ENCODE data around the gene PTPA.

DNA sequence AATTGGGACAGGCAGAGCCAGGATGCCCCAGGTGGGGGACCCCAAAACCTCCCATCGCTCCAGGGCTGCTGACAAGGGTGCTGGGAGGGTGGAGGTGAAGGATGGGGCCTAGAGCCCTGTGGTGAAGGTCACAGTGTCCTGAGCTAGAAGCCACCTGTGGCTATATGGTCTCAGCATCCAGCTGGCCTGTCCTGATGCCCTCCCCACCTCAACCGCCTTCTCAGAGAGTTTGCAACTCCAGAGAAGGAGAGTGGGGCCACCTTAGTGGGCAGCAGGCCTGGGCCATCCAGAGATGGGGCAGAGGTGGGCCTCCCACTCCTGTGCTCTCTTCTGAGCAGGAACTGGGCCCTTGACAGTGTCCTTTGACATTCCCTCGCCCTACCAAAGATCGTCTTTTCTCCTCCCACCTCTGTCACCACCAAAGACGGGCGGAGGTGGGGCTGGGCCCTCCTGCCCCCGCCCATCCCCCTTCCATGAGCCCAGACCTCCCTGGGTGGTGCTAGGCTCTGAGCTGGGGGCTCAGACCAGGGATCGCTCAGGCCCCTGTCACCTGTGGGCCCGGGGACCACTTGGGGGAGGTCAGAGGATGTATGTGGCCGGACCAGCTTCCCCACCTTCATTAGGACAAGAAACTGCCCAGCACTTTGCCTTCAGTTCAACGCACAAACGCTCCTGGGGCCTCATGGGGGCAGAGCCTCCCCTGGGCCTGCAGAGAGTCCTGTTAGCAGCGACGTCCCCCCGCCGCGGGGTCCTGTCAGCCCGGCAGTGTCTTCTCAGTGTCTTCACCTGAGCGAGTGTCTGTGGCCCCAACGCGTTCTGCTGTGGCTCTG lies 40.3 kb upstream of the PTPA start:
- TF ChIP-seq POLR2AphosphoS5 (IDR thresholded peaks at IDR 0.05; ENCODE audit: low read depth, low read length) (no peak), TAF1 (IDR thresholded peaks at IDR 0.05; ENCODE audit: borderline replicate concordance, insufficient read depth, low read length) (no peak), SIN3A (IDR thresholded peaks at IDR 0.05; ENCODE audit: borderline replicate concordance, insufficient read depth, low read length) (no peak), FOXP2 (optimal IDR thresholded peaks at IDR 0.05; ENCODE audit: borderline replicate concordance, extremely low read depth, extremely low read length, insufficient read depth) (no peak)
- TF ChIP-seq, protein P1, sequence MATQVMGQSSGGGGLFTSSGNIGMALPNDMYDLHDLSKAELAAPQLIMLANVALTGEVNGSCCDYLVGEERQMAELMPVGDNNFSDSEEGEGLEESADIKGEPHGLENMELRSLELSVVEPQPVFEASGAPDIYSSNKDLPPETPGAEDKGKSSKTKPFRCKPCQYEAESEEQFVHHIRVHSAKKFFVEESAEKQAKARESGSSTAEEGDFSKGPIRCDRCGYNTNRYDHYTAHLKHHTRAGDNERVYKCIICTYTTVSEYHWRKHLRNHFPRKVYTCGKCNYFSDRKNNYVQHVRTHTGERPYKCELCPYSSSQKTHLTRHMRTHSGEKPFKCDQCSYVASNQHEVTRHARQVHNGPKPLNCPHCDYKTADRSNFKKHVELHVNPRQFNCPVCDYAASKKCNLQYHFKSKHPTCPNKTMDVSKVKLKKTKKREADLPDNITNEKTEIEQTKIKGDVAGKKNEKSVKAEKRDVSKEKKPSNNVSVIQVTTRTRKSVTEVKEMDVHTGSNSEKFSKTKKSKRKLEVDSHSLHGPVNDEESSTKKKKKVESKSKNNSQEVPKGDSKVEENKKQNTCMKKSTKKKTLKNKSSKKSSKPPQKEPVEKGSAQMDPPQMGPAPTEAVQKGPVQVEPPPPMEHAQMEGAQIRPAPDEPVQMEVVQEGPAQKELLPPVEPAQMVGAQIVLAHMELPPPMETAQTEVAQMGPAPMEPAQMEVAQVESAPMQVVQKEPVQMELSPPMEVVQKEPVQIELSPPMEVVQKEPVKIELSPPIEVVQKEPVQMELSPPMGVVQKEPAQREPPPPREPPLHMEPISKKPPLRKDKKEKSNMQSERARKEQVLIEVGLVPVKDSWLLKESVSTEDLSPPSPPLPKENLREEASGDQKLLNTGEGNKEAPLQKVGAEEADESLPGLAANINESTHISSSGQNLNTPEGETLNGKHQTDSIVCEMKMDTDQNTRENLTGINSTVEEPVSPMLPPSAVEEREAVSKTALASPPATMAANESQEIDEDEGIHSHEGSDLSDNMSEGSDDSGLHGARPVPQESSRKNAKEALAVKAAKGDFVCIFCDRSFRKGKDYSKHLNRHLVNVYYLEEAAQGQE (IDR thresholded peaks at IDR 0.05; ENCODE audit: insufficient read depth in 1 of 2, low read depth in 2 of 2, low read length in 2 of 2), result no peak
